HG03469 (cell line): ENCODE data around the gene CDK6.
"Not testable (repeated sequence)": the region's sequence is repeated elsewhere in the genome, so short reads cannot be mapped to it uniquely, and the experiment has no call there.

Source experiments
- ATAC-seq: cut with Tn5 transposase; IDR thresholded peaks from one replicate; pipeline ENCODE4 v1.9.1; 2021; ENCODE audit warnings: mild to moderate bottlenecking, moderate library complexity, moderate number of reproducible peaks; ENCODE audit not compliant: unreplicated experiment

CDK6 gene

DNA sequence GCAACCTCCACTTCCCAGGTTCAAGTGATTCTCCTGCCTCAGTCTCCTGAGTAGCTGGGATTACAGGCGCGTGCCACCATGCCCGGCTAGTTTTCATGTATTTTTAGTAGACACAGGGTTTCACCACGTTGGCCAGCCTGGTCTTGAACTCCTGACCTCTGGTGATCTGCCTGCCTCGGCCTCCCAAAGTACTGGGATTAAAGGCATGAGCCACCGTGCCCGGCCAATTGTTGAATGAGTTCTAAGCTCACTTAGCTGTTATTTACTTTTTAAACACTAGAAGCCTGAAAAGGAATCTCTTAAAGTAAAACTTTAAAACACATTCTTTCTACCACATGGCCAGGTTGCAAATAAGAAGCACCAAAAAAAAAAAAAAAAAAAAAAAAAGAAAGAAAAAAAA, 231.9 kb downstream of the CDK6 start:
- not testable (repeated sequence) for ATAC-seq

DNA sequence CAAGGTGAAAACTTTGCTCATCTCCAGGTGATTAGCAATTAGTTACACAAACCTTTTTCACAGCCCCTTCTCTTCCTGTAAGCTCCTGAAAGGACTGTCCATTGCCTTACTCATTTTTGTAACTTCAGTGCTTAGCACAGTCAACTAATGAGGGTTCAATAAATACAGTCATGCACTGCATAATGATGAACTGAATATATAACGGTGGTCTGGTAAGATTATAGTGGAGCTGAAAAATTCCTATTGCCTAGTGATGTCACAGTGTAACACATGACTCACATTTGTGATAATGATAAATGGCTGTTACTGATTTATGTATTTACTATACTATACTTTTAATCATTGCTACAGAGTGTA, 233.3 kb downstream of the CDK6 start:
- no peak for ATAC-seq

DNA sequence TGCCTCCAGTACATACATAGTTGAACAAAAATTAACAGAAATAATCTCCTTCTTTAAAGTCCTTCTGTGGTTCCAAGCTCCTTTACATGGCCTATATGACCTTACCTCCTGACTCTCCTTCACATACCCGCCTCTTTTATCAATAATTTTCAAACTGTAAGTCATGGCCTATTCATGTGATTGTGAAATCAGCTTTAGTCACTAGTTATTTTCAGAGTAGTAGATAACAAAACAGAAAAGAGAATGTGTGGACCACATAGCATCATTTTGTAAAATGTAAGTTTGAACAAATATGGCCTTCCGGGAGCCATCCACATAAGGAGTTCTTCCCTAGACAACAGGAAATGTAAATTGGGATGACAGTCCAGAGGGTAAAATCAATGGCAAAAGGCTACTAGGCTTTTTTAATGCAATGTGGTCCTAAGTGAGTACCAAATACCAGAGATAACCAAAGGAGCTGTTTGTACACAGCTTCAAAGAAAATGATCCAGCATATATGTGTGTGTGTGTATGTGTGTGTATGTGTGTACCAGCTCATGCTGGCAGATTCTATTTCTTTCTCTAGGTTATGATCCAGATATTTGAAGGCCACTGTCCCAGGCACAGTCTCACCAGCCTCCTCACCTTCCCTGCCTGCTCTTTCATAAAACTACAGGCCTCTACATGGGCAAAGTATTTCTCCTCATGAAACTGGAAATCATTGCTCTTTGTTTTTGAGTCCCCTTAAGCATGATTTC, 233.9 kb downstream of the CDK6 start:
- ATAC-seq: no peak

DNA sequence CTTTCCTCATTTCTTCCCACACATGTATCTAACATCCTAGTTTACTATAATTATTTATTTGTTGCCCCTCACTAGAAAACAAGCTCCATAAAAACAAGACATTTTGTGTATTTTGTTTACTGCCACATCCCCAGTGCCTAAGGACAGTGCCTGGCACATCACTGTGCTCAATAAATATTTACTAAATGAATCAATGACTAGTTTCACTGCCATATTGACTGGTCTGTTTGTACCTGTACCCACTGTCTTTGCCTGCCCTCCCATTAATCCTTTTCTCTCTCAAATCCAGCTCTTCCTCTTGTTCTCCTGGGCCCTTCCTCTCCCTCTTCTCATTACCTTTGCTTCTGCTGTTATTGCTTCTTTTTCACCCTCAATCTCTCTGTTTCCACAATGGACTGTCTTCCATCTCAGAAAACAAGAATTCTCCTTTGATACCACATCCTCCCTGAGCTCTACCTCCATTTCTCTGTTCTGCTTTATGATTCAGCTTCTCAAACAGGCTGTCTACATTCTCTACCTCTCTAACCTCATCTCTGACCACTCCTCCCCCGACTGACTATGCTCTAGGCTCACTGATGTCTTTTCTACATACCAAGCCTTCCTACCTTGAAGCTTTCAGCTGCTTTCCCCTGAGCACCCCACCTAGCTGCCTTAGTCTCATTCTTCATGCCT, 237.9 kb downstream of the CDK6 start:
- peak; percentile 76 for ATAC-seq

DNA sequence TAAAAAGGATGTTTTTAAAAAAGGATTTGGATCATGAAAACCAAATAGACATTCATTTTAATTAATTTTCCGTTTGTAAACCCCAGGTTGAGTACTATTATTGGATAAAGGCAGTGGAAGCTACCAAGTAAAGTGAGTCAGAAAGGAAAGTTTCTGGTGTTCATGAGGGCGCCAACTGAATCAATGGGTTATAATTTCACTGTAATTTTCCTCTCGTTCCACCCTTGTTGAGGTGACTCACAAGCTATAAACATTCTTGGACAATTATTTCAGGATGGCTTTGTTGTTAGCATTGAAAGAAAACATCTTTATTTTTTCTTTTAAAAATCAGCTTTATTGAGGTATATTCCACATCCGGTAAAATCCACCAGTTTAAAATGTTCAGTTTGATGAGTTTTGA, 241.1 kb downstream of the CDK6 start:
- ATAC-seq: no peak

DNA sequence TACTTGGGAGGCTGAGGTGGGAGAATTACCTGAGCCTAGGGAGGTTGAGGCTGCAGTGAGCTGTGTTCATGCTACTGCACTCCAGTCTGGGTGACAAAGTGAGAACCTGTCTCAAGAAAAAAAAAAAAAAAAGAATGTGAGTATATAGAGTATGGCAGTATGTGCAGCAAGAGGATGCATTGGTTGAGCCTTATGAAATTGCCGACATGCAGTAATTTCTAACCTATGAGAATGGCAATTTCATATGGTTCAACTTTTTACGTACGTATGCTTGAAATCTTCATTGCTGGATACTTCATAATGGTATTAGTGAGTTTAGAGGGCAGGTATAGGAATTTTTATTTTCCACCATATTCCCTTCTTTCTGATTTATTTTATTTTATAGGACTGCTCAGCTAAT, 241.6 kb downstream of the CDK6 start:
- no peak for ATAC-seq

DNA sequence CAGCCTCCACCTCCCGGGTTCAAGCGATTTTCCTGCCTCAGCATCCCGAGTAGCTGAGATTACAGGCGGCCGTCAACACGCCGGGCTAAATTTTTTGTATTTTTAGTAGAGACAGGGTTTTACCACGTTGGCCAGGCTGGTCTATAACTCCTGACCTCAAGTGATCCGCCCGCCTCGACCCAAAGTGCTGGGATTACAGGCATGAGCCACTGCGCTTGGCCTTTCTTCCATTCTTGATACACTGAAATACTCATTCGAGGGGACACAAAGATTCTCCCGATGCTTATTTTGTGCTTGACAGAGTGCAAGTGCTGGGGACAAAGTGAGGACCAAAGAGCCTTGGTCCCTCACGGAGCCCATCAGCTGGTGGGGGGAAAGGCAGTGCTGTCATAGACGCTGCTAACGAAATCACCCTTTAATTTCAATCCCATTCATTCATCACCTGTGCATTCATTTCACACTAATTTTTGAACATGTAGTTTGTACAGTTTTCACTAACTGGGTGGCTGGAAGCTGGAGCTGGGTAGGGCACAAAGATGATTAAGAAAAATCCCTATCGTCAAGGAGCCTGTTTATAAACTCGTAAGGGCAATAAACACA, 245.6 kb downstream of the CDK6 start:
- ATAC-seq: no peak

DNA sequence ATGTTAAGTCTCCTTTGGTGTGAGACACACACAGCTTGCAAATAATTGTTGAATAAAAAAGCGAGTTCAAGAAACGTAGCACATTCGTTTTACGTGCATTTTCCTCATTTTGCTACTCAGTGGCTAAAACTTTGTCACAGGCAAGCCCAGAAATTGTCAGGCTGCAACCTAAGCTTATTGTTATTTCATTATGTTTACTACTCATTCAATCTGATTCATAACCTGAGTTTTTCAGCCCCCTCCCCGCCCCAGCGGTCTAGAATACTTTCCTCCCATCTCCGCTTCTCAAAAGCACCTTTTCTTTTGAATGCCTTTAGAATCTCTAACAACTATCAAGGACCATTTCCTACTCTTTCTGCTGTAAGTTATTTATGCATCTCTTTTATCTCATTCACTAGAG, 247.3 kb downstream of the CDK6 start:
- no peak for ATAC-seq

DNA sequence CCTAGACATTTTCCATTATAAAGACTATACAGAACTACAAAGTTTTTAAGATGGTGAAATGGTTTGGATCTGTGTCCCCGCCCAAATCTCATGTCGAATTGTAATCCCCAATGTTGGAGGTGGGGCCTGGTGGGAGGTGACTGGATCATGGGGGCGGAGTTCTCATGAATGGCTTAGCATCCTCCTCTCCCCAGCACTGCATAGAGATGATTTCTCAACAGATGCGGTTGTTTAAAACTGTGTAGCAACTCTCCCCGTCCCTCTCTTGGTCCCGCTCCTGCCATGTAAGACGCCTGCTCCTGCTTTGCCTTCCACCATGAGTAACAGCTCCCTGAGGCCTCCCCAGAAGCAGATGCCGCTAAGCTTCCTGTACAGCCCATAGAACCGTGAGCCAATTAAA, 247.8 kb downstream of the CDK6 start:
- ATAC-seq: no peak

DNA sequence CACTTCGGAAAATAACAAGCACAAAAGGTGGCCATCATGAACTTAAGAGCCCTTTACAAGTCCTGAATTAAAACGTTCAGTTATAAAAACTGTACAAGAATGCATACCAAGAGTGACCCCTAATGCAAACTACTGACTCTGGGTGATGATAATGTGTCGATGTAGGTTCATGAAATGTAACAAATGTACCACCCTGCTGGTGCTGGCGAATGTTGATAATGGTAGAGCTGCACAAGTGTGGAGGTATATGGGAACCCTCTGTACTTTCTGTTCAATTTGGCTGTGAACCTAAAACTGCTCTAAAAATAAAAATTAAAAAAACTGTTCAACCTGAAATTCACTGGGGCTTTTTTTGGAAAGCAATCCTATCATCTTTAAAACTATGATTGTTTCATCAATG, 249.5 kb downstream of the CDK6 start:
- no peak for ATAC-seq

DNA sequence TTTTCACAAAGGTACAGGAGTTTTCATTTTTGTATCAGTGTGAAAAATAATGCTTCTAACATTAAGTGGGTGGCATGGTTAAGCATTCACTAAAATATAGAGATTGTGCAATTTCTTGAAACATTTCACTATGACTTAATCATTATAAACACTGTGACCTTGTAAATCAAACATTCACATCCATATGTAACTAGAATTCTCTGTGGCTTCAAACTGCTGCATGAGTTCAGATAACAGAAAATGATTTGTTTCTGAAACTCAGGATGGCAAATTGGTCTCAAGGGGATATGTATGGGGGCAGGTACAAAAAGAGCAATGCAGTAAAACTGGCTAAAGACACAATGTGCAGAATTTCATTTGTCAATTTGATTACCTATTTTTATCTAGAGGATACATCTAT, 250.0 kb downstream of the CDK6 start:
- no peak for ATAC-seq

DNA sequence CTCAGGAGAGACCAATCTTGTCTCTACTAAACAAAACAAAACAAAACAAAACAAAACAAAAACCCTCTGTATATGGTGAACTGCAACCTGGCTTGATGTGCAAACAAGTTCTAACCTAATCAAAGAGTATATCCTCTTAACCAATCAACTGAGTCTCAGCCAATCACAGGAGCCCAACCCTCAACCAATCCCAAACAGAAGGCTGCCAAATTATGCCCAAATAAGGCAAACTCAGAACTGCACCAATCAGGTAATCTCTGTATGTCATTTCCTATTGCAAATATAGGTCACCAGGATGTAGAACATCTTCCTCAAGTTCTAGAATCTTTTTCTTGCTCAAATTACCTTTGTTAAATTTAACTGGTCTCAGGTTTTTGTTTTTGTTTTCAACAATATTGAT, 251.4 kb downstream of the CDK6 start:
- no peak for ATAC-seq

DNA sequence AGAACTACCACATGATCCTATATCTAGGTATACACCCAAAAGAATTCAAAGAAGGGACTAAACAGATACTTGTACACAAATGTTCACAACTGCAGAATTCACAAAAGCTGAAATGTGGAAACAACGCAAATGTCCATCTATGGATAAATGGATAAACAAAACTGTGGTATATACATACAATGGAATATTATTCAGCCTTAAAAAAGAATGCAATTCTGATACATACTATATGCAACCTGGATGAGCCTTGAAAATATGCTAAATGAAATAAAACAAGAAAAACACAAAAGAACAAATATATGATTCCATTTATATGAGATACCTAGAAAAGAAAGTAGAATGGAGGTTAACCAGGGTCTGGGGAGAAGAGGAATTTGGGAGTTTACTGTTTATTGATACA, 253.4 kb downstream of the CDK6 start:
- ATAC-seq: no peak

DNA sequence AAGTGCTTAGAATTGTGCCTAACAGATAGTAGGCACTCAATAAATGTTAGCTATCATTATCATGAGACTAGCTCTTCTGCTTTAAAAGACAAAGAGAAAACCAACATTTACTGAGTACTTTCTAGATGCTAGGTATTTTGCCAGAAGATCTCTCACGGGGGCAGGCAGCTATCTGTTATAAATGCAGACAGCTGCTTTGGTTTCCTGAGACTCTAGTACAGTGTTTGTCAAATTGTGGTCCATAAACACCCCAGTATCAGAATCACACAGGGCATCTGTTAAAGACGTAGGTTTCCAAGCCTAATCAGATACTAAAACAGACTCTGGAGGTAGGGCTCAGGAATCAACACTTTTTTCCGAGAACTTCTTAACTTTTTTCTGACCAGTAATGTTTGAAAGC, 260.1 kb downstream of the CDK6 start:
- no peak for ATAC-seq

DNA sequence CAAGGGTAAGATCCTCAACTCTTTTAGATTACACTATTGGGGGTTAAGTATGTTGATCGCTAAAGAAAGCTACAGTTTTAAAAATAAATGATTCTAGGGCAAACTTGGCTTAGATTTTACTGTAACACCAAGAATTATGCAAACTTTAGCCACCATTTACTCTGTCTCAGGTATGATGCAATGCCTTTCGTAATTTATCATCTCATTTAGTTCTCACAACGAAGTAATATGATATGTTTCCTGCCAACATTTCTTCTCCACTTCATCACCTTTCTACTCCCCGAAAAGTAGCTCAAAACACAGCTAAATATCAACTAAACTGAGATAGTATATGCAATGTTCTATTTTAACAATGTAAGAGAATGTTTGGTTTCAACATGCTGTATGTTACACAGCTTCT, 267.2 kb downstream of the CDK6 start:
- no peak for ATAC-seq

DNA sequence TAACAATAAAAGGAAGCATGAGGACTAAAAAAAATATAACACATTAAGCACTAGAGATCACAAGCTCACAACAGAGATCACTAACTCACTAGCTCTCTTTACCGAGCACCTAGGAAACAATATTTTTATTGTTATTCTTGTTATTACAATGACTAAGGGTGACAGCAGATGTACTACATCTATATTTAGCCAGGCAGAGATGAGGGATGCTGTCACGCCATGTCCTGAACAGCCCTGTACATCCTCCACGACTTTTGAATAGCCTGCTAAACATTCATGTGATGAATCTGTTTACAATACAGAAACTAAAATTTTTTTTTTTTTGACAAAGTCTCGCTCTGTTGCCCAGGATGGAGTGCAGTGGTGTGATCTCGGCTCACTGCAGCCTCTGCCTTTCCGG, 268.9 kb downstream of the CDK6 start:
- ATAC-seq: no peak

DNA sequence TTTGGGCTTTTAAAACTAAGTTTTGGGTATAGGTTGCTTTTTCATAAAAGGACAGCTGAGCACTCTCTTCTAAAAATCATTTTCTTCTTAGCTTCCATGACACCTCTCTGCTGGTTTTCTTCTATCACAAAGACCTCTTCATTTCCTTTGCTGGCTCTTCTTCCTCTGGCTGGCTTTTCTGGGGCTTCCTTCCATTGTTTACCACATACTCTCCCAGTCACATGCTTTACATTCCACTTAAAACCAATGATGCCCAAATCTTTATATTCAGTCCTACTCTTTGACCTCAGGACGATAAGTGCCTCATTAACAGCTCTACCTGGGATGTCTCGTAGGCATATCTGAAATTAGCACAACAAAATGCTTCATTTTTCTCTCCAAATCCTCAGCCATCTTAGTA, 273.0 kb downstream of the CDK6 start:
- no peak for ATAC-seq

DNA sequence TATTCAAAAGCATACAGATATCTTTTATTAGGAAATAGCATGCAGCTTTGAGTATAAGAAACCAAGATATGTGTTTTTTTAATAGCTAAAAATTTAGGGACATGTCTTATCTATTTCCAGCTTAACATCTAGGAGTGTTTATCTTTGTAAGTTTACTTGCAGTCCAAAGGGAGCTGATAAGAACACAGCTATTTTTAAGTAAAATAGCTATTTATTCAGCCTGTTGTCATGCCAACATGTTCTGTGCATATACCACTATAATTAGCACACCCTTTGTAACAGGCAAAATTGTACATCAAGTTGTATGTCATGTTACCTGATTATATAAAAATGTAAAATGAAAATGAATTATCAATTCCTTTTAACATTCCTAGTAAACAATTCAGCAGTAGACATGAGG, 275.8 kb downstream of the CDK6 start:
- no peak for ATAC-seq

DNA sequence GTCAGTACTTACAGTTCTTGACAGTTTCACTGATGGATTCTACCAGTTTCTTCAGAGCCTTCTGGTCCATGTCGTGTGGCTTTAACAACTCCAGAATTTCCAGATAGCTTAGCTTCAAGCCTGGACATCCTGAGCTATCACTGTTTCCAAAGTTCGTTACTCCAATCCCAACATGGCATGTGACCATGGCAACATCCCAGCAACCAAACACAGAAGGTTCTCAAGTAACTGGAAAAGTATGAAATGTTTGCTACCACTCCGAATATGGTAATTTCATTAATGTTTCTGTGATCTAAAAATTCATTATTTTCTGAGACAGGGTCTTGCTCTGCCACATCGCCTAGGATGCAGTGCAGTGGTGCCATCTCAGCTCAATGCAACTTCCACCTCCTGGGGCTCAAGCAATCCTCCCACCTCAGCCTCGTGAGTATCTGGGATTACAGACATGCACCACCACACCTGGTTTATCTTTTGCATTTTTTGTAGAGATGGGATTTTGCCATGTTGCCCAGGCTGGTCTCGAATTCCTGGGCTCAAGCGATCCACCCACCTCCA, 278.5 kb downstream of the CDK6 start:
- ATAC-seq: no peak

DNA sequence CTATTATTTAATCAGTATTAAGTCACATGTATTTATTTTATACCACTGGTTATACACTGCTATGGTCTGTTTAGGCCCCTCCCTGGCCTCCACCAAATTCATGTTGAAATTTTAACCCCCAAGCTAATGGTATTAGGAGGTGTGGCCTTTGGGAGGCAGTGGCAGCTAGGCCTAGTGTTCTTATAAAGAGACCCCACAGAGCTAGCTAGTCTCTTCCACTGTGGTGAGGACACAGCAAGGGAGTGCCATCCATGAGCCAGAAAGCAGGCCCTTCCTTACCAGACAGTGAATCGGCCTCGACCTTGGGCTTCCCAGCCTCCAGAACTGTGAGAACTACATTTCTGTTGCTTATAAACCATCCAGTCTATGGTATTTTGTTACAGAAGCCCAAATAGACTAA, 279.1 kb downstream of the CDK6 start:
- ATAC-seq: no peak
